GM12878 (cell line): ENCODE data around the gene SBF1.

Experiments used
- CEBPB ChIP-seq, 2 experiments: fragments of 150-350 bp in 1 of 2; IDR thresholded peaks; 2 replicates each; pipeline ENCODE4 v1.6.1; 2012 to 2014; ENCODE audit warnings: low read depth in 2 of 2, low read length in 2 of 2, borderline replicate concordance in 1 of 2, inconsistent platforms in 1 of 2
- EP300 ChIP-seq, 2 experiments: fragments of 150-350 bp in 1 of 2; IDR thresholded peaks; 2 replicates each; pipeline ENCODE4 v1.6.1; 2011 to 2012; ENCODE audit warnings: low read depth in 2 of 2, low read length in 2 of 2, borderline replicate concordance in 1 of 2, improper control_type of control experiment in 1 of 2, inconsistent platforms in 1 of 2; ENCODE audit not compliant: control insufficient read depth in 1 of 2
- HDAC2 ChIP-seq: fragments of 200-600 bp; sonication (generic); IDR thresholded peaks from 2 replicates; pipeline ENCODE4 v1.6.1; 2017
- MEF2A ChIP-seq: IDR thresholded peaks from 2 replicates; pipeline ENCODE4 v1.6.1; 2011; ENCODE audit warnings: low read depth, mild to moderate bottlenecking, low read length, moderate library complexity; ENCODE audit not compliant: insufficient read depth
- MTA3 ChIP-seq: IDR thresholded peaks from 2 replicates; pipeline ENCODE4 v1.6.1; 2012; ENCODE audit warnings: low read length, inconsistent platforms, borderline replicate concordance
- NFIC ChIP-seq: IDR thresholded peaks from 2 replicates; pipeline ENCODE4 v1.6.1; 2012; ENCODE audit warnings: low read depth, mild to moderate bottlenecking, inconsistent platforms, low read length, moderate library complexity
- POLR2A ChIP-seq: IDR thresholded peaks from 2 replicates; pipeline ENCODE4 v1.6.1; 2011; ENCODE audit warnings: low read depth, mild to moderate bottlenecking, low read length
- POLR2AphosphoS5 ChIP-seq: IDR thresholded peaks from 2 replicates; pipeline ENCODE4 v1.6.1; 2011; ENCODE audit warnings: mild to moderate bottlenecking, low read length, inconsistent platforms
- RCOR1 ChIP-seq: conservative IDR thresholded peaks from 2 replicates; pipeline ENCODE4 v1.6.1; 2012; ENCODE audit warnings: low read depth, low read length, improper control_type of control experiment
- YY1 ChIP-seq: IDR thresholded peaks from 2 replicates; pipeline ENCODE4 v1.6.1; 2011; ENCODE audit warnings: low read depth, mild to moderate bottlenecking, low read length
- TF ChIP-seq, protein P1 (sequence below): IDR thresholded peaks from 2 replicates; pipeline ENCODE4 v1.6.1; 2012; ENCODE audit warnings: low read depth, low read length, improper control_type of control experiment

DNA sequence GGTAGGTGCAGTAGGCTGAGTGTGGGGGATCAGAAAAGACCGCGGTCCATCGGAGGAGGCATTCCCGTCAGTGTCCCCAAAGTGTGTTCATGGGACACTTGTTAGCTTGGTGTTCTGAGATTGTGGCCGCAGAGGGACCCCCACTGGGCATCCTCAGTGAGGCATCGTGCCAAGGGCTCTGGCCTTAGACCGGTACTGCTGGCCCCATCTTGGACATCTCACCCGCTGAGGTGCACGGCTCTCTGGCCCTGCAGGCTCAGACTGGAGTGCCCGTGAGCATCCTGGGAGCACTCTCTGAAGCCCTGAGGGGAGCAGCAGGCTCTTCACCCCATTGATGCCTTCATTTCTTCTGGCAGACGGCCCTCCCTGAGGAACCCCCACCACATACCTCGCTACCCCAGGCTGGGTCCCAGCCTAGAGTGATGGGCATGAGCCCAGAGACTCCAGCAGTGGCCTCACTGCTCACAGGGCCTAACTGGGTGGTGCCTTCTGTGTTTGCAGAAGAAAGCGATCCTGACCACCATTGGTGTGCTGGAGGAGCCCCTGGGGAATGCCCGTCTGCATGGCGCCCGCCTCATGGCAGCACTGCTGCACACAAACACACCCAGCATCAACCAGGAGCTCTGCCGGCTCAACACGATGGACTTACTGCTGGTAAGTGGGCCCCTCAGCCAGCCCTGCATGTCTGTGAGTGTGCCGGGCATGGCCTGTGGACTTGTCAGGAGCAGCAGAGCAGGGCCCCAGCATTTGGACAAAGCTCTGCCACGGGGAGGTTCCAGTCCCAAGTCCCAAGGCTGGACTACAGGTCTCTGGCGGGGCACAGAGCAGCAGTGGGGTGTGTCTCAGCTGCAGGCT lies 51.6 kb downstream of the SBF1 start:
- TF ChIP-seq POLR2A (no peak), MEF2A (no peak), NFIC (no peak), MTA3 (no peak), EP300 (IDR thresholded peaks at IDR 0.05; ENCODE audit: borderline replicate concordance in 1 of 2, control insufficient read depth in 1 of 2, low read depth in 2 of 2, low read length in 2 of 2) (no peak), YY1 (no peak), RCOR1 (no peak), HDAC2 (no peak), CEBPB (IDR thresholded peaks at IDR 0.05; ENCODE audit: borderline replicate concordance in 1 of 2, low read depth in 2 of 2, low read length in 2 of 2) (no peak), POLR2AphosphoS5 (no peak)
- TF ChIP-seq, protein P1, sequence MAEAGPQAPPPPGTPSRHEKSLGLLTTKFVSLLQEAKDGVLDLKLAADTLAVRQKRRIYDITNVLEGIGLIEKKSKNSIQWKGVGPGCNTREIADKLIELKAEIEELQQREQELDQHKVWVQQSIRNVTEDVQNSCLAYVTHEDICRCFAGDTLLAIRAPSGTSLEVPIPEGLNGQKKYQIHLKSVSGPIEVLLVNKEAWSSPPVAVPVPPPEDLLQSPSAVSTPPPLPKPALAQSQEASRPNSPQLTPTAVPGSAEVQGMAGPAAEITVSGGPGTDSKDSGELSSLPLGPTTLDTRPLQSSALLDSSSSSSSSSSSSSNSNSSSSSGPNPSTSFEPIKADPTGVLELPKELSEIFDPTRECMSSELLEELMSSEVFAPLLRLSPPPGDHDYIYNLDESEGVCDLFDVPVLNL = no peak
